GM13977 (cell line): ENCODE measurements around the gene FAM174B.

Experiments
- DNase-seq: peaks from one replicate; pipeline ENCODE4 v3.0.0; 2012; ENCODE audit warnings: low spot score
- CTCF ChIP-seq: IDR thresholded peaks from 2 replicates; pipeline ENCODE4 v1.5.1; 2012; ENCODE audit warnings: mild to moderate bottlenecking, control low read depth; ENCODE audit not compliant: insufficient read depth; ENCODE audit errors: extremely low read depth, missing control alignments
- in situ Hi-C: fragments of 300-500 bp; cut with MboI; formaldehyde crosslinking; loops from one replicate; pipeline ENCODE4 v1.12.0; 2022; ENCODE audit warnings: low sequenced_read_pairs, low pct_unique_long_range_greater_than_20kb, mixed read lengths, inconsistent platforms; ENCODE audit not compliant: unreplicated experiment

Gene FAM174B

DNA sequence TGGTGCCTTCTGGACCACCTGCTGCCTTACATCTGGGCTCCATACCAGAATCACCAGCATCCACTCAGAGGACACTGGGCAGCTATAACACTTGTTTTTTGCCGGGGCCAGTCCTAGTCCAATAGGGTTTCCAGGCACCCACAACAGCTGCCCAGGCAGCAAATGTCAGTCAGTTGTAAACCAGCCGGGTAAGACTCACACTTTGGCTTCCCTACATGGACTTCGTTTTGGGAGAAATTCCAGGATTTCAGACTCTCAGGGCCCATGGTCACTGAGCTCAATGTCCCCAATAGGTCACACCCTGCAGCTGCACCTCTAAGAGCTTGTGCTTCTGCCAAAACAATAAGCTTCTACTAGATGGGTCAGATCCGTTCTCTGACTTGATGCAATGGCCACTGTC is 83.8 kb downstream of the FAM174B start:
- DNase-seq = no peak
- in situ Hi-C loops = no loop called here
- no peak for TF ChIP-seq CTCF

- TF ChIP-seq CTCF = no peak
- no peak for DNase-seq
- in situ Hi-C loops = no loop called here
These were observed 85.2 kb downstream of the FAM174B start for GRCh38 chr15:92570391-92570790.

DNA sequence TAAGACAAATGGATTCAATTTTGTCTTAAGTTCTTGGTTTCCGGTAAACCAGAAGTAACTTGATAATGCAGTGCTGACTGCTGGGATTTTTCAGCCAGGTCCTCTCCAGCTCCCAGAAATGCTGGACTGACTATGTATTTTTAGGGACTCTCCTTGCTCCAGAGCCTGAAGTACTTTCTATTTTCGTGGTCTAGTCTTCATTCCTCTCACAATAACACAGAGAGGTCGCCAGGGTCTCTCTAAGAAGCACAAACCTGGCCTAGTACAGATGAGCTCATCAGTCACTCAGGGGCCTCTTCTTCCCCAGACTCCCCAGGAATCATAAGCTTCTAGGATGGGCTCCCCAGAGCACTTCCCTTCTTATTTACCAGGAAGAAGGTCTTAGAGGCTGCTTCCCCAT is 85.8 kb downstream of the FAM174B start:
- in situ Hi-C loops = no loop called here
- DNase-seq = no peak
- no peak for TF ChIP-seq CTCF
